HepG2 (cell line): ENCODE measurements around the gene FRMD4A. TPM values are rescaled to one million over a fixed set of nuclear protein-coding genes. Genes with fewer than 3 reads are reported as not detected.

ENCODE experiments used
- ATAC-seq: fragments of 200-7000 bp; cut with Tn5 transposase; 3 replicates; pipeline ENCODE4 v1.9.1; 2020; ENCODE audit warnings: mild to moderate bottlenecking, moderate library complexity
- BruUV-seq: library from RNA; stranded (reverse); fragments of 400-500 nt; replicated peaks from 2 replicates; lab custom pipeline; 2021; lab: Mats Ljungman, UMichigan
- CTCF ChIA-PET: fragments of 300-600 bp; formaldehyde crosslinking; extraction: SDS; loops from one replicate; lab custom pipeline; 2021; ENCODE audit warnings: low total read pairs, inconsistent platforms, low intra/inter-chr PET ratio; lab: Yijun Ruan, JAX
- POLR2A ChIA-PET: fragments of 350-600 bp; sonication (Branson Sonifier 250); formaldehyde crosslinking; loops from one replicate; lab custom pipeline; 2020; ENCODE audit warnings: antibody characterized with exemption, inconsistent platforms; lab: Yijun Ruan, JAX
- DNase-seq: peaks from one replicate; pipeline ENCODE4 v3.0.0-alpha.2; 2015; ENCODE audit warnings: low spot score
- FAIRE-seq: peaks from 3 replicates; lab custom pipeline; 2011; peaks lifted over from hg19 to GRCh38; lab: Jason Lieb, UNC
- H2AFZ ChIP-seq: one replicate; pipeline ENCODE4 v1.6.1; 2011; ENCODE audit warnings: low read length, inconsistent platforms
- H3K27ac ChIP-seq: fragments of 300-600 bp; 3 replicates; pipeline ENCODE4 v1.8.0; 2011; ENCODE audit warnings: mixed run types, mild to moderate bottlenecking, mixed read lengths, low read length, inconsistent platforms; ENCODE audit not compliant: insufficient read depth; ENCODE audit errors: extremely low read length
- H3K27me3 ChIP-seq, 2 experiments: fragments of 200-600 bp in 1 of 2; 2 replicates in 1 of 2; 3 replicates in 1 of 2; pipeline versions ENCODE4 v1.6.0 to v1.8.0; 2011; ENCODE audit warnings: low read length in 2 of 2, mild to moderate bottlenecking in 2 of 2, moderate library complexity in 2 of 2, inconsistent platforms in 1 of 2; ENCODE audit not compliant: insufficient read depth in 2 of 2, control insufficient read depth in 1 of 2
- H3K36me3 ChIP-seq, 2 experiments: fragments of 200-600 bp in 1 of 2; replicated peaks in 1 of 2; 2 replicates in 1 of 2; 3 replicates in 1 of 2; pipeline versions ENCODE4 v1.5.1 to v1.8.0; 2011; ENCODE audit warnings: low read length in 2 of 2, inconsistent platforms in 1 of 2; ENCODE audit not compliant: insufficient read depth in 2 of 2, control insufficient read depth in 1 of 2
- H3K4me1 ChIP-seq: 2 replicates; pipeline ENCODE4 v1.5.1; 2012; ENCODE audit warnings: low read length, inconsistent platforms; ENCODE audit not compliant: insufficient read depth
- H3K4me2 ChIP-seq: 2 replicates; pipeline ENCODE4 v1.6.0; 2011; ENCODE audit warnings: low read depth, low read length, inconsistent platforms
- H3K4me3 ChIP-seq, 3 experiments: fragments of 200-600 bp in 1 of 3; sonication (generic), shearing (Covaris generic) in 1 of 3; replicated peaks in 1 of 3; 2 replicates each; pipeline ENCODE4 v1.5.1; 2011 to 2016; ENCODE audit warnings: low read length in 3 of 3, inconsistent platforms in 2 of 3, low read depth in 2 of 3, mild to moderate bottlenecking in 2 of 3, control low read depth in 1 of 3, mixed read lengths in 1 of 3; ENCODE audit not compliant: insufficient read depth in 1 of 3
- H3K79me2 ChIP-seq: one replicate; pipeline ENCODE4 v1.6.1; 2011; ENCODE audit warnings: low read length, inconsistent platforms; ENCODE audit not compliant: insufficient read depth
- H3K9ac ChIP-seq: 2 replicates; pipeline ENCODE4 v1.6.0; 2011; ENCODE audit warnings: mild to moderate bottlenecking, low read depth, low read length, inconsistent platforms; ENCODE audit not compliant: insufficient read depth
- H3K9me3 ChIP-seq: 2 replicates; pipeline ENCODE4 v1.5.1; 2012; ENCODE audit warnings: mild to moderate bottlenecking, low read length
- H4K20me1 ChIP-seq: 2 replicates; pipeline ENCODE4 v1.6.0; 2011; ENCODE audit warnings: inconsistent platforms, mild to moderate bottlenecking, low read length, moderate library complexity; ENCODE audit not compliant: insufficient read depth
- CBX5 ChIP-seq: sonication (generic); formaldehyde crosslinking; IDR thresholded peaks from 2 replicates; pipeline ENCODE4 v1.4.0; 2020; ENCODE audit warnings: missing genetic modification reagents, borderline replicate concordance
- KDM3A ChIP-seq: IDR thresholded peaks from 2 replicates; pipeline ENCODE4 v1.6.1; 2018; ENCODE audit warnings: low read depth, missing compliant biosample characterization
- MBD4 ChIP-seq: IDR thresholded peaks from 2 replicates; pipeline ENCODE4 v1.6.1; 2012; ENCODE audit warnings: low read length, inconsistent platforms, borderline replicate concordance
- MEF2D ChIP-seq: sonication (generic); formaldehyde crosslinking; IDR thresholded peaks from 2 replicates; pipeline ENCODE4 v1.5.1; 2020; ENCODE audit warnings: mild to moderate bottlenecking, missing genetic modification reagents
- MYNN ChIP-seq: sonication (generic); formaldehyde crosslinking; IDR thresholded peaks from 2 replicates; pipeline ENCODE4 v1.4.0; 2020; ENCODE audit warnings: mild to moderate bottlenecking, low read depth, missing genetic modification reagents
- PAWR ChIP-seq: sonication (generic); formaldehyde crosslinking; IDR thresholded peaks from 2 replicates; pipeline ENCODE4 v1.4.0; 2020; ENCODE audit warnings: missing genetic modification reagents, mild to moderate bottlenecking, borderline replicate concordance
- PHF21A ChIP-seq: sonication (generic); formaldehyde crosslinking; IDR thresholded peaks from 2 replicates; pipeline ENCODE4 v1.5.0; 2020; ENCODE audit warnings: mild to moderate bottlenecking, missing genetic modification reagents
- ZNF17 ChIP-seq: sonication (generic); formaldehyde crosslinking; IDR thresholded peaks from 2 replicates; pipeline ENCODE4 v1.5.0; 2020; ENCODE audit warnings: mild to moderate bottlenecking, missing genetic modification reagents
- ZNF562 ChIP-seq: sonication (generic); formaldehyde crosslinking; IDR thresholded peaks from 2 replicates; pipeline ENCODE4 v1.8.0; 2022; ENCODE audit warnings: missing genetic modification reagents, borderline replicate concordance
- ZNF572 ChIP-seq: sonication (generic); formaldehyde crosslinking; IDR thresholded peaks from 2 replicates; pipeline ENCODE4 v1.5.1; 2020; ENCODE audit warnings: mild to moderate bottlenecking, missing genetic modification reagents
- ZNF850 ChIP-seq: sonication (generic); formaldehyde crosslinking; conservative IDR thresholded peaks from 2 replicates; pipeline ENCODE4 v1.9.0; 2021; ENCODE audit warnings: mild to moderate bottlenecking, missing genetic modification reagents
- WGBS: methylation state at CpG from one replicate; pipeline ENCODE4 v1.1.6; 2017; ENCODE audit warnings: low lambda C conversion rate; 5-methylcytosine and 5-hydroxymethylcytosine counted together
- in situ Hi-C: cut with HindIII; loops from 2 replicates; pipeline ENCODE4 v1.10.0; 2017; ENCODE audit warnings: low pct_unique_long_range_greater_than_20kb; ENCODE audit not compliant: extremely low pct_ligation_motif_present
- intact Hi-C: fragments of 100-400 bp; cut with micrococcal nuclease; formaldehyde crosslinking; loops from one replicate; pipeline ENCODE4 v1.10.0; 2022; ENCODE audit not compliant: unreplicated experiment
- polyA plus RNA-seq, 8 experiments: library from polyadenylated mRNA; depleted of rRNA in 3 of 8; stranded (reverse) in 7 of 8; unstranded in 1 of 8; fragments of >200 nt; fragmentation: Illumina TruSeq in 4 of 8; extraction: Trizol in 4 of 8; gene quantifications; 2 replicates each; pipeline versions ENCODE4 v1.2.1 to v1.2.3, GENCODE V29; 2011 to 2016; ENCODE audit warnings: low read depth in 4 of 8, missing spikeins in 1 of 8, mixed read lengths in 1 of 8; ENCODE audit not compliant: insufficient read depth in 1 of 8
- total RNA-seq, 5 experiments: library from RNA; depleted of rRNA; stranded (reverse); fragments of >200 nt; fragmentation: Illumina TruSeq; extraction: Trizol; gene quantifications; 2 replicates each; pipeline ENCODE4 v1.2.3, GENCODE V29; 2016; ENCODE audit warnings: low read depth in 1 of 5
- TF ChIP-seq, protein P1 (sequence below): sonication (generic); formaldehyde crosslinking; IDR thresholded peaks from 2 replicates; pipeline ENCODE4 v1.8.0; 2022; ENCODE audit warnings: mild to moderate bottlenecking, missing genetic modification reagents

The FRMD4A gene
- total and polyA plus RNA-seq, 2 of the 13 experiments (the other 11 are each of a cell fraction or from before 2014, with no cell fraction given): 0.09 to 0.26 TPM

DNA sequence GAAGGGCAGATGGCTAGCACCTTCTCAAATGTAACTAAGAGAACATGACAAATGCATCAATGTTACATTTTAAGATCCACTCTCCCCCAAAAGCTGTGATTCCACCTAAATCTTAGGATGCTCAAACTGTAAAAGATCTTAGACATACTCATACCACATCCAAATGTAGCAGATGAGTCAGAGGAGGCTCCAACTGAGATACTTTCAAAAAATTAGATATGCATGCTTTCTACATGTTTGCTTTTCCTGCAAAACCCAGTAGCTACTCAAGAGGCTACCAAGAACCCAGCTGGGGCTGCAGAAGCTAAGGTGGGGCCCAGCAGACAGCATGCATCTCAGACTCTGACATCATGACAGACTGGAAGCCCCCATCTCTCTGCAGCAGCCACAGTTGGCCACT, 31.4 kb upstream of the FRMD4A start:
- intact Hi-C loops (no loop called here), in situ Hi-C loops (no loop called here)
- H2AFZ ChIP-seq: no peak overlapping the region
- no peaks in the 10 kb centered on the region for H3K9me3 ChIP-seq
- H3K27ac ChIP-seq: no peak overlapping the region
- H3K27me3 ChIP-seq: no peaks in the 10 kb centered on the region
- H4K20me1 ChIP-seq: no peaks in the 10 kb centered on the region
- no peak for DNase-seq
- H3K4me3 ChIP-seq: no peak overlapping the region
- BruUV-seq: no TSS peak
- no peaks in the 10 kb centered on the region for H3K79me2 ChIP-seq
- H3K9ac ChIP-seq: no peak overlapping the region
- ATAC-seq: no peak
- CTCF ChIA-PET: no interaction called here
- no peaks in the 10 kb centered on the region for H3K4me1 ChIP-seq
- no peak for TF ChIP-seq MBD4
- no peak for TF ChIP-seq ZNF850 (CRISPR knock-in tag)
- no peak for TF ChIP-seq ZNF572 (CRISPR knock-in tag)
- TF ChIP-seq CBX5 (CRISPR knock-in tag): no peak
- TF ChIP-seq, protein P1, sequence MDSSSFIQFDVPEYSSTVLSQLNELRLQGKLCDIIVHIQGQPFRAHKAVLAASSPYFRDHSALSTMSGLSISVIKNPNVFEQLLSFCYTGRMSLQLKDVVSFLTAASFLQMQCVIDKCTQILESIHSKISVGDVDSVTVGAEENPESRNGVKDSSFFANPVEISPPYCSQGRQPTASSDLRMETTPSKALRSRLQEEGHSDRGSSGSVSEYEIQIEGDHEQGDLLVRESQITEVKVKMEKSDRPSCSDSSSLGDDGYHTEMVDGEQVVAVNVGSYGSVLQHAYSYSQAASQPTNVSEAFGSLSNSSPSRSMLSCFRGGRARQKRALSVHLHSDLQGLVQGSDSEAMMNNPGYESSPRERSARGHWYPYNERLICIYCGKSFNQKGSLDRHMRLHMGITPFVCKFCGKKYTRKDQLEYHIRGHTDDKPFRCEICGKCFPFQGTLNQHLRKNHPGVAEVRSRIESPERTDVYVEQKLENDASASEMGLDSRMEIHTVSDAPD (CRISPR knock-in tag): no peak
- TF ChIP-seq, all 625 proteins: peak for 0
- H3K4me2 ChIP-seq: no peak overlapping the region
- POLR2A ChIA-PET: no interaction called here
- no peaks in the 10 kb centered on the region for H3K36me3 ChIP-seq
- FAIRE-seq: no peak

DNA sequence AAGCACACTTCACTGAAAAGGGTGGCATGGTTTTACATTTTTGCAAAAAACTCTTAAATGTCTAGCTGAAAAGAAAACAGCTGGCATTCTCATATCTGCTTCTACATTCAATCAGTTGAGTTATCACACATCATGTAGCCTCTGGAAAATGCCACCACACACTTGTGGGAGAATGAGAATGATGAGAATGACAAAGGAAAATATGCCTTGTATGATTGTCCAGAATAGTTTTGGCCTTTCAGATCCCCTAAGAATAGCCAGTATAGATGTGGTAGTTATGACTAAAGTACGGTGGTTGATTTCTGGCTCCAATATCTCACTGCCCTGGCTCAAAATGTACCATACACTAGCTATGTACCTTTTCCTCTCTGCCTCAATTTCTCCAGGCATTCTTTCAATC, 30.2 kb upstream of the FRMD4A start:
- no peaks in the 10 kb centered on the region for H3K27me3 ChIP-seq

More for the DNA sequence above, 30.2 kb upstream of the FRMD4A start:
- ATAC-seq: no peak
- Histone ChIP-seq H3K9ac (no peak overlapping the region), H3K4me2 (no peak overlapping the region), H3K27ac (no peak overlapping the region), H4K20me1 (no peaks in the 10 kb centered on the region)
- no TSS peak for BruUV-seq
- CTCF ChIA-PET: no interaction called here
- no peak for TF ChIP-seq PAWR (CRISPR knock-in tag)
- TF ChIP-seq ZNF17: no peak
- TF ChIP-seq PHF21A: no peak
- no peak for TF ChIP-seq ZNF562 (CRISPR knock-in tag)
- TF ChIP-seq MEF2D: no peak
- TF ChIP-seq MYNN (CRISPR knock-in tag): no peak
- no peak for TF ChIP-seq KDM3A
- TF ChIP-seq, all 625 proteins: peak for 0
- Histone ChIP-seq H3K4me1 (no peaks in the 10 kb centered on the region), H3K4me3 (no peak overlapping the region), H3K9me3 (no peaks in the 10 kb centered on the region), H3K36me3 (no peaks in the 10 kb centered on the region), H2AFZ (no peak overlapping the region), H3K79me2 (no peaks in the 10 kb centered on the region)
- POLR2A ChIA-PET: no interaction called here
- DNase-seq (no peak), FAIRE-seq (no peak)
- WGBS: 0% methylated on average over 1 of the region's 1 CpG
- intact Hi-C loops (no loop called here), in situ Hi-C loops (no loop called here)
